GM12874 (cell line): Measurements from ENCODE around the gene MAP1LC3A.
A peak's percentile ranks its signal among the peaks of the same experiment; 100 is the strongest.

Experiments
- TF ChIP-seq, protein P1 (sequence below): IDR thresholded peaks from 2 replicates; pipeline ENCODE4 v1.5.1; 2011; ENCODE audit warnings: low read depth, mild to moderate bottlenecking, control low read depth, low read length, moderate library complexity; ENCODE audit not compliant: insufficient read depth

The MAP1LC3A gene

DNA sequence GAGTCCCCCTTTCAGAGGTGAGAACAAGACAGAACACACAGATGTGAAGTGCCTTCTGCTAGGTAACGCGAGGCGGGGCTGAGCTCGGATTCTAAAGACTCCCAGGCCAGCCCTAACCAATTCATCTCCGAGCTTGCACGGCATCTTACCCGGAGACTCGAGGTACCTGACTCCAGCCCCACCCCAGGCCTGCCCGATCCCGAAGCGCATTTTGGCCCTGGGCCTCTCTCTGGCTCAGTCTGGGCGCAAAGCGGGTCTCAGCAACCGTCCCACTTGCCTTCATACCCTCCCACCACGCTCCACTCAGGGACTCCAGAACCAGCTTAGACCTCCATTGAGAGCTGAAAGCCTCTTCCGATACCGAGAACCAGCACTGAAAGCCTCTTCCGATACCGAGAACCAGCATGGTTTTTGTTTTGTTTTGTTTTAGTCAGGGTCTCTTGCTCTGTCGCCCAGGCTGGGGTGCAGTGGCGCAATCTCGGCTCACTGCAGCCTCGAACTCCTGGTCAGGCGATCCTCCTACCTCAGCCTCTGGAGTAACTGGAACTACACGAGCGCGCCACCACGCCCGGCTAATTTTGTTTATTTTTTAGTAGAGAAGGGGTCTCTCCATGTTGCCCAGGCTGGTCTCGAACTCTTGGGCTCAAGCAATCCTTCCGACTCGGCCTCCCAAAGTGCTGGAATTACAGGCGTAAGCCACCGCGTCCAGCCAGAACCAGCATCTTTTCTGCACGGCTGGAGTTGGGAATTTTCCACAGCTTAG is 42.9 kb upstream of the MAP1LC3A start:
- TF ChIP-seq, protein P1, sequence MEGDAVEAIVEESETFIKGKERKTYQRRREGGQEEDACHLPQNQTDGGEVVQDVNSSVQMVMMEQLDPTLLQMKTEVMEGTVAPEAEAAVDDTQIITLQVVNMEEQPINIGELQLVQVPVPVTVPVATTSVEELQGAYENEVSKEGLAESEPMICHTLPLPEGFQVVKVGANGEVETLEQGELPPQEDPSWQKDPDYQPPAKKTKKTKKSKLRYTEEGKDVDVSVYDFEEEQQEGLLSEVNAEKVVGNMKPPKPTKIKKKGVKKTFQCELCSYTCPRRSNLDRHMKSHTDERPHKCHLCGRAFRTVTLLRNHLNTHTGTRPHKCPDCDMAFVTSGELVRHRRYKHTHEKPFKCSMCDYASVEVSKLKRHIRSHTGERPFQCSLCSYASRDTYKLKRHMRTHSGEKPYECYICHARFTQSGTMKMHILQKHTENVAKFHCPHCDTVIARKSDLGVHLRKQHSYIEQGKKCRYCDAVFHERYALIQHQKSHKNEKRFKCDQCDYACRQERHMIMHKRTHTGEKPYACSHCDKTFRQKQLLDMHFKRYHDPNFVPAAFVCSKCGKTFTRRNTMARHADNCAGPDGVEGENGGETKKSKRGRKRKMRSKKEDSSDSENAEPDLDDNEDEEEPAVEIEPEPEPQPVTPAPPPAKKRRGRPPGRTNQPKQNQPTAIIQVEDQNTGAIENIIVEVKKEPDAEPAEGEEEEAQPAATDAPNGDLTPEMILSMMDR, result no peak

DNA sequence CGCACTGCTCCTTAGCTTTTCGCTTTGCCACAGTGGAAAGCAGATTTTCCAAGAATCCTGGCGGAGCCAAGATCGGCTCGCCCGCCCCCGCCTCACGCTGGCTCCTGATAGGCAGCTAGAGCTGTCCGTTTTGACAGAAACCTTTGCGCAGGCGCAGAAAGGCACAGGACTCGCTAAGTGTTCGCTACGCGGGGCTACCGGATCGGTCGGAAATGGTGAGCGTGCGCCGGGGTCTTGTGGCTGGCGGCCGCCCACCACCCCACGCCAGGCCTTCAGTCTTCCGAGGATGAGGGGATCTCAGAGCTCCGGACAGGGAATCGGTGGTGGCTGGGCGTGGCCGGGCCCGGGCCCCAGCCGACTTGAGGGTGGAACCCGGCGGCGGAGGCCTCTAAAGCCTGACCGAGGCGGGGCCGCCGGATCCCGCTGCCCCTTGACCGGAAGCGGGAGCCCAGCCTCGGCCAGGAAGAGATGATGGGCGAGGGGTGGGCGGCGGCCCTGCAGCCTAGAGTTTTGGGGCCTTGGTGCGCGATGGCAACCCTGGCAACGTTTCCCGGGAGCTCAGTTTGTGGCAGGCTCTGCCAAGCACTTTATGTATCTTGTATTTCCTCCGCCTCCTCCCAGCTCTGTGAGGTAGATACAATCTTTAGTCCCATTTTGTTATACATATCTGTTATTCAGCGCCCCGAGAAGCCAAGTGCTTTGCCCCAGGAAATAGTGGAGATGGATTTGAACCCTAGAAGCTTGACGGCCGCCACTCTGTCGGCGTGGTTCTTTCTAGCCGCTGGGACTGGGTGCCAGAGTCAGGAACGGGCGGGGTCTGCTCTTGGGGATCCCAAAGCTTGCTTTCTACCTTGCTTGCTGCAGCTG is 42.0 kb upstream of the MAP1LC3A start, which contains the start of gene DYNLRB1:
TSS of gene DYNLRB1 (plus strand) at position 176 of the 867 bp plus-strand sequence. CDS start at position 213, 37 bp downstream.
- TF ChIP-seq, protein P1, result no peak

DNA sequence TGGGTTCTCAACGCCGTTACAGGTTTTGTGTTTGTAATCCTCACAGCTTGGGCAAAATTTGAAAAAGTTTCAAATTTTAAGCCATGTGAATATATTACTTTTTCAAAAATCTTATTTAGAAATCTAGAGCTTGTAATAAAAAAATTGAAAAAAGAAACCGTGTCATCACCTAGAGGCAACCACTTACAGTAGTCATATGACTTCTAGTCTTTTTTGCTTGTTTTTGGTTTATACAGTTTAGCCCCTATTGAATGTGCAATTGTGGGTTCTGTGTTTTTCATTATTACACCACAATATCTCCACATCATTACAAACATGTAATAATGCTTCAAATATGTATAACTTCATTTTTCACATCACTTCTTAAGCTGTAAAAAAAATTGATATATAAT is 41.4 kb upstream of the MAP1LC3A start:
- TF ChIP-seq, protein P1, result no peak

DNA sequence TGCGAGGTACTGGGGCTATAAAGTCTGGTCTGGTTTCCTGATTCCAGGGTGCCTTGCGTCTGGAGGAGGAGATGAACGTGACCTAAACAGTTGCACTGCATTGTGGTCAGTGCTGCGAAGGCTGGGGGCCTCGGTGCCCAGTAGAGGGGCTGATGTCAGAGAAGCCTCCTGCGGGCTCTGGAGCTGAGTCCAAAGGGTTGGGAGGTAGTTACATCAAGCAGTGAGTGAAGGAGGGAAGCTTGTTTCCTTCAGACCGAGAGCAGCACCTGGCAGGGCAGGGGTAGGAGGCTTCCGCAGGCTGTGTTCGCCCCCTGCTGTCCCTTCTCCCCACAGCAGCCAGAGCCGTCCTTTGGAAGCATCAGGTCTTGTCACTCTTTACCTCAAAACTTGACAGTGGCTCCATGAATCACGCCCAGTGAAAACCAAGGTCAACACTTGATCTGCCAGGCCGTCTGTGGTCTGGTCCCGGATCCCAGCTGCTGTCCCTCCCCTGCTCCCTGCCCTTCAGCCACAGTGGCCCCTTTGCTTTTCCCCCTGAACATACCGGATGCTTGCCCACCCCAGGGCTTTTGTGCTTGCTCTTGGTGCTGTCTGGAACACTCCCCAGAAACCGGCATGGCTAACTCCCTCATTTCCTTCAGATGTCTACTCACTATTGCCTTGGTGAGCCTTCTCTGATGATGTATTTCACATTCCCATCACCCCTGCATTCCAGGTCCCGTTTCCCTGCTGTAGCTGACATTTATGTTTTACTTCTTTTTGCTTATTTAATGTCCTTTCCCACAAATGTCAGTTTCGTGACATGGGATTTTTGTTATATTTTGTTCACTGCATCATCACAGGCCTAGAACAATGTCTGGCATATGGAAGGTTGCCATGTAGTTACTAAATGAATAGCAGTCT is 35.3 kb upstream of the MAP1LC3A start:
- TF ChIP-seq, protein P1, result peak; percentile 69

DNA sequence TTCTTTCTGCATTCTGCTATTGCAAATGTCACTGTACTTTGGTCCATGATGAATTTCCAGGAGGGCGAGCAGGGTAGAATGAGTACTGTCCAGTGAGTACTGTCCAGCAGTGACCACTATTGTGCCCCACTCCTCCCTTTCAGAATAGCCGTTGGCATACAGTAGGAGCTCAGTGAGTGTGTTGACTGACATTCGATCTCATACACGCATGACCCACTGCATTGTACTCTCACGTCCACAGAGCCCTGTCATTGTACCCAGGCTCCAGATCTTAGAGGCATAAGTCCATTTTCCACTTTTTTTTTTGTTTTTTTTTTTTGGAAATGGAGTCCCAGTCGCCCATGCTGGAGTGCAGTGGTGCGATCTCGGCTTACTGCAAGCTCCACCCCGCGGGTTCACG is 34.1 kb upstream of the MAP1LC3A start:
- TF ChIP-seq, protein P1, result no peak

DNA sequence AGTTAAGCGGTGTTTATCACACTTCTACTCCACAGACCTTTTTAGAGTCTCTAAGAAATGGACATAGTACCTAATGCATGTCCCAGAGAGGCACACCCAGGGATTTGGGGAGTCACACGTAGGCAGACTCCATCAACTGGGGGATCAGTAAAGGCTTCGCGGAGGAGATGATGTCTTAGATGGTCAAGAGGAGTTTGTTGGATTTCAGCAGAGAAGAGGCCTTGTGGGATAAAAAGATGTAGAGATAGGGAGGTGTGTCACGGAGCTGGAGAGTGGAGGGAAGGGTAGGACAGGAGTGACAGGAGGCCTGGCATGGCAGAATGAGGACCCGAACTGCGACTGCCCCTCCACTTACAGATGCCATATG is 33.2 kb upstream of the MAP1LC3A start:
- TF ChIP-seq, protein P1, result no peak
